Keratinocyte (primary cell): ENCODE measurements around the gene SLC1A1. TPM values are rescaled to one million over a fixed set of nuclear protein-coding genes. Genes with fewer than 3 reads are reported as not detected.

Source experiments
- DNase-seq: peaks from one replicate; pipeline ENCODE4 v3.0.0-alpha.2; 2011; ENCODE audit warnings: low read depth, missing footprints, low spot score
- FAIRE-seq: peaks from 2 replicates; lab custom pipeline; 2011; peaks lifted over from hg19 to GRCh38; lab: Jason Lieb, UNC
- H2AFZ ChIP-seq: 2 replicates; pipeline ENCODE4 v1.6.0; 2012; ENCODE audit warnings: low read length, control low read depth, inconsistent platforms; ENCODE audit not compliant: control insufficient read depth
- H3K27ac ChIP-seq: 2 replicates; pipeline ENCODE4 v1.5.1; 2011; ENCODE audit warnings: low read length; ENCODE audit not compliant: control insufficient read depth, insufficient read depth
- H3K27me3 ChIP-seq: 3 replicates; pipeline ENCODE4 v1.6.0; 2011; ENCODE audit warnings: low read length; ENCODE audit not compliant: control insufficient read depth, insufficient read depth; ENCODE audit errors: extremely low read depth
- H3K36me3 ChIP-seq, 2 experiments: 2 replicates in 1 of 2; 3 replicates in 1 of 2; pipeline ENCODE4 v1.5.1; 2011; ENCODE audit warnings: low read length in 2 of 2, mild to moderate bottlenecking in 1 of 2; ENCODE audit not compliant: control insufficient read depth in 2 of 2, insufficient read depth in 2 of 2; ENCODE audit errors: extremely low read depth in 1 of 2
- H3K4me1 ChIP-seq: 3 replicates; pipeline ENCODE4 v1.5.1; 2011; ENCODE audit warnings: low read length; ENCODE audit not compliant: control insufficient read depth, insufficient read depth; ENCODE audit errors: extremely low read depth
- H3K4me2 ChIP-seq: 3 replicates; pipeline ENCODE4 v1.6.0; 2011; ENCODE audit warnings: low read depth, low read length; ENCODE audit not compliant: control insufficient read depth, insufficient read depth; ENCODE audit errors: extremely low read depth
- H3K4me3 ChIP-seq, 3 experiments: fragments of 200-600 bp in 1 of 3; sonication (generic) in 1 of 3; 2 replicates in 2 of 3; 3 replicates in 1 of 3; pipeline ENCODE4 v1.5.1; 2011 to 2016; ENCODE audit warnings: low read length in 3 of 3, mild to moderate bottlenecking in 3 of 3, control low read depth in 2 of 3, inconsistent platforms in 1 of 3, low read depth in 1 of 3, mixed read lengths in 1 of 3, mixed run types in 1 of 3, moderate library complexity in 1 of 3; ENCODE audit not compliant: control insufficient read depth in 2 of 3, insufficient read depth in 2 of 3; ENCODE audit errors: extremely low read depth in 1 of 3
- H3K79me2 ChIP-seq: 2 replicates; pipeline ENCODE4 v1.6.0; 2012; ENCODE audit warnings: low read length; ENCODE audit not compliant: control insufficient read depth, insufficient read depth
- H3K9ac ChIP-seq: 3 replicates; pipeline ENCODE4 v1.6.0; 2011; ENCODE audit warnings: low read length; ENCODE audit not compliant: control insufficient read depth, insufficient read depth; ENCODE audit errors: extremely low read depth
- H3K9me1 ChIP-seq: 3 replicates; pipeline ENCODE4 v1.6.0; 2011; ENCODE audit warnings: low read length; ENCODE audit not compliant: control insufficient read depth, insufficient read depth; ENCODE audit errors: extremely low read depth
- H3K9me3 ChIP-seq: 2 replicates; pipeline ENCODE4 v1.5.1; 2012; ENCODE audit warnings: low read depth, low read length; ENCODE audit not compliant: control insufficient read depth
- H4K20me1 ChIP-seq: 3 replicates; pipeline ENCODE4 v1.6.0; 2011; ENCODE audit warnings: low read length; ENCODE audit not compliant: control insufficient read depth, insufficient read depth; ENCODE audit errors: extremely low read depth
- EZH2 ChIP-seq: IDR thresholded peaks from one replicate; pipeline ENCODE4 v1.6.1; 2012; ENCODE audit warnings: inconsistent platforms, mild to moderate bottlenecking, low read length, moderate library complexity
- dilution Hi-C: fragments of 300-500 bp; cut with MboI; formaldehyde crosslinking; loops from one replicate; pipeline ENCODE4 v1.7.0; 2020; ENCODE audit warnings: low sequenced_read_pairs; ENCODE audit not compliant: extremely low pct_ligation_motif_present
- polyA plus RNA-seq, 5 experiments: library from polyadenylated mRNA; depleted of rRNA in 3 of 5; stranded (reverse) in 3 of 5; stranded (forward) in 1 of 5; unstranded in 1 of 5; fragments of >200 nt; gene quantifications; 1 replicate in 1 of 5; 2 replicates in 3 of 5; 3 replicates in 1 of 5; pipeline versions ENCODE4 v1.2.1 to v1.2.3, GENCODE V29; 2011 to 2012; ENCODE audit warnings: missing spikeins in 2 of 5, low read depth in 1 of 5, low replicate concordance in 1 of 5
- TF ChIP-seq, protein P1 (sequence below), 3 experiments: IDR thresholded peaks in 1 of 3; conservative IDR thresholded peaks in 1 of 3; optimal IDR thresholded peaks in 1 of 3; 2 replicates in 2 of 3; 3 replicates in 1 of 3; pipeline versions ENCODE3 to v1.5.1; 2011; ENCODE audit warnings: low read length in 3 of 3, mild to moderate bottlenecking in 3 of 3, moderate library complexity in 2 of 3, control low read depth in 1 of 3, inconsistent platforms in 1 of 3; ENCODE audit not compliant: insufficient read depth in 2 of 3; ENCODE audit errors: extremely low read depth in 1 of 3

Gene SLC1A1
- polyA plus RNA-seq, 1 donor (not counting 4 experiments of a cell fraction or from before 2014, with no cell fraction given), result 0.20 TPM

DNA sequence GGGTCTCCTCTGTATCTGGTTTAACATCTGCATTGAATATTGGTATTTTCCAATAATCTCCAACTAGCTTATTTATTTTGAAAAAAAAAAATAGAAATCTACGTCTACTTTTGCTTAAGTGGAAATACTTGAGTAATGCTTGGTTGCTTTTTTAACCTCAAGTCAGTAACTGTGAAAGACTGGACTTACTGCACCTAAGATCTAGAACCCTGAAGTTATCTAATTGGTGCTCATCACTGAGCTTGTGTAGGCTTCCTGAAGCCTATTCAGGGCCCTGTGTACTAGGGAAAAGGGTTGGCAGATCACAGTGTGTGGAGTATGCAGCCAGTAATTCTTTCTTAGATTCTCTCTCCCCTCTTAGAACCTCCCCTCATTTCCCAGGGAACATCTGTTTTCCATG, 16.2 kb downstream of the SLC1A1 start:
- H4K20me1 ChIP-seq, result no peaks in the 10 kb centered on the region
- no peak overlapping the region for H3K4me3 ChIP-seq
- dilution Hi-C loops, result no loop called here
- no peaks in the 10 kb centered on the region for H3K4me1 ChIP-seq
- H3K36me3 ChIP-seq, result no peaks in the 10 kb centered on the region
- H2AFZ ChIP-seq, result no peak overlapping the region
- no peaks in the 10 kb centered on the region for H3K27me3 ChIP-seq
- no peaks in the 10 kb centered on the region for H3K9me3 ChIP-seq
- H3K9ac ChIP-seq, result no peak overlapping the region
- DNase-seq, result no peak
- no peaks in the 10 kb centered on the region for H3K9me1 ChIP-seq
- no peak overlapping the region for H3K4me2 ChIP-seq
- H3K27ac ChIP-seq, result no peak overlapping the region
- TF ChIP-seq, protein P1, sequence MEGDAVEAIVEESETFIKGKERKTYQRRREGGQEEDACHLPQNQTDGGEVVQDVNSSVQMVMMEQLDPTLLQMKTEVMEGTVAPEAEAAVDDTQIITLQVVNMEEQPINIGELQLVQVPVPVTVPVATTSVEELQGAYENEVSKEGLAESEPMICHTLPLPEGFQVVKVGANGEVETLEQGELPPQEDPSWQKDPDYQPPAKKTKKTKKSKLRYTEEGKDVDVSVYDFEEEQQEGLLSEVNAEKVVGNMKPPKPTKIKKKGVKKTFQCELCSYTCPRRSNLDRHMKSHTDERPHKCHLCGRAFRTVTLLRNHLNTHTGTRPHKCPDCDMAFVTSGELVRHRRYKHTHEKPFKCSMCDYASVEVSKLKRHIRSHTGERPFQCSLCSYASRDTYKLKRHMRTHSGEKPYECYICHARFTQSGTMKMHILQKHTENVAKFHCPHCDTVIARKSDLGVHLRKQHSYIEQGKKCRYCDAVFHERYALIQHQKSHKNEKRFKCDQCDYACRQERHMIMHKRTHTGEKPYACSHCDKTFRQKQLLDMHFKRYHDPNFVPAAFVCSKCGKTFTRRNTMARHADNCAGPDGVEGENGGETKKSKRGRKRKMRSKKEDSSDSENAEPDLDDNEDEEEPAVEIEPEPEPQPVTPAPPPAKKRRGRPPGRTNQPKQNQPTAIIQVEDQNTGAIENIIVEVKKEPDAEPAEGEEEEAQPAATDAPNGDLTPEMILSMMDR (optimal IDR thresholded peaks at IDR 0.05 in 1 of 3, IDR thresholded peaks at IDR 0.05 in 1 of 3, conservative IDR thresholded peaks at IDR 0.05 in 1 of 3; ENCODE audit: extremely low read depth in 1 of 3, insufficient read depth in 2 of 3, low read length in 3 of 3), result no peak
- TF ChIP-seq EZH2, result no peak
- no peaks in the 10 kb centered on the region for H3K79me2 ChIP-seq
- FAIRE-seq, result no peak

DNA sequence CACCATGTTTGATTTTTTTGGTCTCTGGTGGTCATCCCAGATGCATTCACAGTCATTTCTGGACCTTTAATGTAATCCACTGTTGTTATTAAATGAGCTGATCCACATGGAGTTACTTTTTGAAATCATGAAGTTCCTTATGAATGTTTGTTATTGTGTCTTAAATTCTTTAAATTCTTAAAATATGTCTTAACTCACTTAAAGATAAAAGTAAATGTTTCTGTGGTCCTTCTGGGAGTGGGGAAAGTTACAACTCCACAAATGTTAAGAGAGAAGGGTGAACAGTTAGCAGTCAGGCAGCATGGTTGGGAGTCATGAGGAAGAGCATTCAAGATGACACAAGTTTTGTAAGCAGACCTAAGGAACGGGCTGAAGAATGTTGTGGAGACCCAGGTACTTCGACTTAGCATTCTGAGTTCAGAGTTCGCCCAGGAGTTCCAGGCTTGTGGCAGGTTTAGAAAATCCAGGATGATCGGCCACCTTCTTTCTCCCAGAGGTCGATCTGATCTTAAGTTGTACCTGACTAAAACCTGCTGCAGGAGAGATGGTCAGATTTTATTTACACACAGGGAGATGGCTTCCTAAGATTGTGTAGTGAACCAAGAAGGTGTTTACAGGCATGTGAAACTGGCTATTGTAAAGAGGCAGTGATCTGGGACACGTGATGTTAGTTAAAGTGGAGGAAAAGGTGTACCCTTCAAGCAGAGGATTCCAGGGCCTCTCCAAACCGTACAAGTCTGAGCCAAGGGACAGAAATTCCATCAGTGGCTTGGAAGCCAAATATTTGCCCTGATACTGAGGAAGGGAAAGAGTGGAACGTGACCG, 17.2 kb downstream of the SLC1A1 start:
- DNase-seq, result no peak
- Histone ChIP-seq H3K79me2 (no peaks in the 10 kb centered on the region), H3K27me3 (no peaks in the 10 kb centered on the region), H3K4me3 (no peak overlapping the region), H3K9me1 (no peaks in the 10 kb centered on the region), H3K27ac (no peak overlapping the region), H3K4me2 (no peak overlapping the region), H4K20me1 (no peaks in the 10 kb centered on the region), H3K9ac (no peak overlapping the region), H3K9me3 (no peaks in the 10 kb centered on the region), H2AFZ (no peak overlapping the region), H3K4me1 (no peaks in the 10 kb centered on the region), H3K36me3 (no peaks in the 10 kb centered on the region)
- FAIRE-seq, result no peak
- dilution Hi-C loops, result no loop called here
- TF ChIP-seq EZH2, result no peak
- TF ChIP-seq, protein P1 (optimal IDR thresholded peaks at IDR 0.05 in 1 of 3, IDR thresholded peaks at IDR 0.05 in 1 of 3, conservative IDR thresholded peaks at IDR 0.05 in 1 of 3; ENCODE audit: extremely low read depth in 1 of 3, insufficient read depth in 2 of 3, low read length in 3 of 3), result no peak
